Colonic mucosa (tissue), 4 donors: Measurements from ENCODE around the gene GPC4. TPM values are rescaled to one million over a fixed set of nuclear protein-coding genes. Genes with fewer than 3 reads are reported as not detected.
A peak's percentile ranks its signal among the peaks of the same experiment; 100 is the strongest.
"Not testable (repeated sequence)": the region's sequence is repeated elsewhere in the genome, so short reads cannot be mapped to it uniquely, and the experiment has no call there.

Experiments
- DNase-seq: peaks from one replicate; pipeline ENCODE4 v3.0.0-alpha.2; 2020
- H3K27ac ChIP-seq: fragments of 200-600 bp; one replicate; pipeline ENCODE4 v1.8.0; 2021
- H3K27me3 ChIP-seq: fragments of 200-600 bp; one replicate; pipeline ENCODE4 v1.8.0; 2021
- H3K36me3 ChIP-seq: fragments of 200-600 bp; one replicate; pipeline ENCODE4 v1.8.0; 2021
- H3K4me1 ChIP-seq: fragments of 200-600 bp; one replicate; pipeline ENCODE4 v1.8.0; 2021; ENCODE audit warnings: mild to moderate bottlenecking
- H3K4me3 ChIP-seq: fragments of 200-600 bp; one replicate; pipeline ENCODE4 v1.8.0; 2021
- H3K9ac ChIP-seq, 2 donors: one replicate each; pipeline ENCODE4 v1.7.0; 2013; ENCODE audit warnings: control low read depth in 2 of 2, low read depth in 2 of 2, low read length in 2 of 2
- H3K9me3 ChIP-seq: fragments of 200-600 bp; one replicate; pipeline ENCODE4 v1.8.0; 2021
- CTCF ChIP-seq: fragments of 200-600 bp; IDR thresholded peaks from one replicate; pipeline ENCODE4 v1.8.0; 2022; ENCODE audit warnings: antibody characterized with exemption, mild to moderate bottlenecking
- intact Hi-C: fragments of 100-400 bp; cut with DNase I; formaldehyde crosslinking; loops from one replicate; pipeline ENCODE4 v1.14.1; 2022
- total RNA-seq, 2 donors: library from RNA; stranded (reverse); fragmentation: NEBNext Ultra II Directional in 1 of 2; extraction: Animal tissue kit (Norgen Biotek cat#: 25700) in 1 of 2; gene quantifications; one replicate each; pipeline ENCODE4 v1.2.1, GENCODE V29; 2021
- donor health status: healthy.
- donor health status: DM: no; HTN: no; CAD: no.
- donor health status: DM: no; HTN: no; CAD: no.

GPC4 gene
- total RNA-seq, 2 donors from 2014 or later = 15.4 to 20.9 TPM

DNA sequence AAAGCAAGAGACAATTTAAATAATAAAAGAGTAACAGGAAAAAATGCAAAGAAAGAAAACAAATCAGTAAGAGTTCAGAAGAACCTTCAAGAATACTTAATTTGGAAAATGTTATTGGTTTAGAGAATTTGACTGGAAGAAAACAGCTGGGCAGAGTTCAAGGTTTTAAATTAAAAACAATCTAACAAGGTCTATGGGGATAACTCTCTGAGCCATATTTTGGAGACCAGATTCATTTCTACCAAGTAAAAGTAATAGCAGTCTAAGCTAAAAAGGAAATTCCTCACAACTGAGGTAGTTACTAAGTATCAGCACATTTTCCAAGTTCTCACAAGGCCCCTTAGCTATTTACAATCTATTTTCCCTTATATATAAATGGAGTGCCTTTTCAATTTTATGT is 114.7 kb downstream of the GPC4 start:
- Histone ChIP-seq H3K27ac (no peak overlapping the region), H3K36me3 (no peaks in the 10 kb centered on the region), H3K9ac (no peak overlapping the region), H3K4me1 (no peaks in the 10 kb centered on the region), H3K9me3 (no peaks in the 10 kb centered on the region), H3K4me3 (no peak overlapping the region), H3K27me3 (no peaks in the 10 kb centered on the region)
- no peak for TF ChIP-seq CTCF
- intact Hi-C loops = no loop called here
- no peak for DNase-seq

DNA sequence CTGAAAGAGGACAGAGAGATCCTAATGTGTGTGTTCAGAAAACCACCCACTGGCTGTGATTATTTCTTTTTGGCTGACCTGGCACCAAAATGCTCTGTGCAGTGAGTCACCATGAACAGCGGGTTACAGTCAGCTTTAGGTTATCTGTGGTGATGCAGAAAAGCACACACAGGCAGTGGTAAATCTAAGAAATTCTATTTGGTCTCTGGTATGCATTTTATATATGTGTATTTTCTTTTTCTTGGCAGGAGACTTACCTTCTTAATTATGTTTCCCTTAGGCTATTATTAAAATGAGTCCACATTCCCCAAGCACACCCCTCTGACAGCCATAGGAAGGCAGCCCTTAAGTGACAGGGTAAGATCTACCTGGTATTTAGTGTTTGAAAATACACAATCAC is 118.0 kb downstream of the GPC4 start:
- no peak overlapping the region for H3K4me3 ChIP-seq
- H3K9ac ChIP-seq = no peak overlapping the region
- no peak for TF ChIP-seq CTCF
- H3K9me3 ChIP-seq = no peaks in the 10 kb centered on the region
- H3K4me1 ChIP-seq = no peaks in the 10 kb centered on the region
- intact Hi-C loops = no loop called here
- H3K27me3 ChIP-seq = no peaks in the 10 kb centered on the region
- no peak for DNase-seq
- no peak overlapping the region for H3K27ac ChIP-seq
- no peaks in the 10 kb centered on the region for H3K36me3 ChIP-seq

DNA sequence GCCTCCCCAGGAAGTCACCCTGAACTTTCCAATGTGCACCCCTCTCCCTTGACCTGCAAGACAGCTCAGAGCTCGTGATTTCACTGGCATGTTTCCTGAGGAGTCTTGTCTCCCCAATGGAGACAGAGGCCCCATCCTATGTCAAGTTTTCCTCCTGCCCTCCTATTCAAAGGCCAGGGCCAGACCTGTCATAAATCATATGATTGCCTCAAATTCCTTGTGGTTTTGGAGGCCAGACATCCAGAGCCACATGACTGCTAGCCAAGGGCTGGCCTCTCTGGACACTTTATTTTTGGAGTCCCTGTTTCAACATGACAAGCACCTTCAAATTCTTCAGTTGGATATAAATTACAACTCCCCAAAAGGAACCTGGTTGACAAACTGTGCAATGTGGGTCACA is 121.2 kb downstream of the GPC4 start:
- DNase-seq = no peak
- Histone ChIP-seq H3K36me3 (no peaks in the 10 kb centered on the region), H3K4me3 (no peak overlapping the region), H3K9ac (no peak overlapping the region), H3K4me1 (no peaks in the 10 kb centered on the region), H3K27me3 (no peaks in the 10 kb centered on the region), H3K9me3 (no peaks in the 10 kb centered on the region), H3K27ac (no peak overlapping the region)
- intact Hi-C loops = no loop called here
- no peak for TF ChIP-seq CTCF

DNA sequence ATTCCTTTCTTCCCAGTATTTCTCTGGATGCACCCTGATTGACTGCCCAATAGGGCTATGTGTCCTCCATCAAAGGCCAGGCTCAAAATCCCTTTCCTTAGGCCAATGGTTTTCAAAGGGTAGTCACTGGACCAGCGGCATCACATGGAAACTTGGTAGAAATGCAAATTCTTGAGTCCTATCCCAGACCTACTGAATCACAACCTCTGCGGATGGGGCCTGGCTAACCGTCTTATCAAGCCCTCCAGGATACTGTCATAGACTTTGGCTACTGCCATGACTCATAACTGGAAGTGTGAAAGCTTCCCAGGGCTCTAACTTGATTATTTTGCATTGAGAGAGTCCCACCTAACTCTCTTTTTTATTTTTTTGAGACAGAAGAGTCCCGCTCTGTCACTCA is 125.2 kb downstream of the GPC4 start:
- H3K9ac ChIP-seq = no peak overlapping the region
- intact Hi-C loops = no loop called here
- DNase-seq = no peak
- H3K36me3 ChIP-seq = no peaks in the 10 kb centered on the region
- no peaks in the 10 kb centered on the region for H3K4me1 ChIP-seq
- H3K9me3 ChIP-seq = no peaks in the 10 kb centered on the region
- H3K27me3 ChIP-seq = no peaks in the 10 kb centered on the region
- TF ChIP-seq CTCF = no peak
- H3K27ac ChIP-seq = no peak overlapping the region
- no peak overlapping the region for H3K4me3 ChIP-seq

GRCh38 chrX:133287860-133288259 is 127.4 kb downstream of the GPC4 start:
- H3K4me1 ChIP-seq = no peaks in the 10 kb centered on the region
- intact Hi-C loops = no loop called here
- H3K36me3 ChIP-seq = no peaks in the 10 kb centered on the region
- TF ChIP-seq CTCF = no peak
- H3K27ac ChIP-seq = no peak overlapping the region
- no peaks in the 10 kb centered on the region for H3K9me3 ChIP-seq
- H3K9ac ChIP-seq = no peak overlapping the region
- no peaks in the 10 kb centered on the region for H3K27me3 ChIP-seq
- H3K4me3 ChIP-seq = no peak overlapping the region
- DNase-seq = no peak

DNA sequence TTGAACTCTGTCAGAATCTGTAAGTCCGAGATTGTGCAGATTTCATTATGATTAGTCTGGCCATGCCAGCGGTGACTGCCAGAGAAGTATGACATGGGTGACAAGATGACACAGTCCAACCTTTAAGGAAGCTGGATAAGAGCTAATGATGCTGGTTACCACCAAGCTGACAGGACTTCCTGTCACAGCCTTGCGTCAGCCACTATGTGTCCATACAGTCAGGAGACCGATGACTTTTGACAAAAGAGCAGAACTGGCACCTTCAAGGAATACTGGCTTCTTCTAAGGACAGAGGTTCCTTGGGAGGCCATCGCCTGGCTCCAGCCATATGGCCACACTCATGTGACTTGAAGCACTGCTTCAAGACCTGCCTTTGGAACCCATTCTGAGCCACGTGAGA is 129.9 kb downstream of the GPC4 start:
- Histone ChIP-seq H3K9me3 (no peaks in the 10 kb centered on the region), H3K4me1 (no peaks in the 10 kb centered on the region), H3K27me3 (no peaks in the 10 kb centered on the region), H3K4me3 (no peak overlapping the region), H3K9ac (no peak overlapping the region), H3K27ac (no peak overlapping the region), H3K36me3 (no peaks in the 10 kb centered on the region)
- TF ChIP-seq CTCF = no peak
- intact Hi-C loops = no loop called here
- no peak for DNase-seq

- H3K9ac ChIP-seq, H3K36me3 ChIP-seq, H3K27me3 ChIP-seq, H3K9me3 ChIP-seq, H3K27ac ChIP-seq, H3K4me3 ChIP-seq, intact Hi-C loops, H3K4me1 ChIP-seq: not testable (repeated sequence)
- peak; percentile 26 for DNase-seq
Observed at GRCh38 chrX:133279112-133279730, 136.1 kb downstream of the GPC4 start.
